Heart right ventricle (tissue), 16 donors: ENCODE results near the gene DPP10. TPM values are rescaled to one million over a fixed set of nuclear protein-coding genes. Genes with fewer than 3 reads are reported as not detected.

Source experiments
- ATAC-seq, 8 donors: fragments of 200-7000 bp; cut with Tn5 transposase; one replicate each; pipeline ENCODE4 v1.9.1; 2020; ENCODE audit warnings: mild to moderate bottlenecking in 8 of 8, moderate library complexity in 8 of 8, moderate number of reproducible peaks in 1 of 8
- DNase-seq, 2 donors: peaks; one replicate each; pipeline ENCODE4 v3.0.0-alpha.2; 2020
- H3K27ac ChIP-seq, 10 donors: fragments of 200-600 bp; sonication (generic) in 2 of 10; one replicate each; pipeline versions ENCODE4 v1.5.0 to v1.8.0; 2020 to 2022; ENCODE audit warnings: mild to moderate bottlenecking in 3 of 10
- H3K27me3 ChIP-seq, 7 donors: fragments of 200-600 bp; one replicate each; pipeline ENCODE4 v1.8.0; 2021 to 2022; ENCODE audit warnings: mild to moderate bottlenecking in 2 of 7
- H3K36me3 ChIP-seq, 9 donors: fragments of 200-600 bp; sonication (generic) in 1 of 9; one replicate each; pipeline versions ENCODE4 v1.5.0 to v1.8.0; 2020 to 2022; ENCODE audit warnings: mild to moderate bottlenecking in 2 of 9
- H3K4me1 ChIP-seq, 9 donors: fragments of 200-600 bp; sonication (generic) in 1 of 9; one replicate each; pipeline versions ENCODE4 v1.5.0 to v1.8.0; 2020 to 2022; ENCODE audit warnings: mild to moderate bottlenecking in 4 of 9
- H3K4me3 ChIP-seq, 10 donors: fragments of 200-600 bp; sonication (generic) in 2 of 10; one replicate each; pipeline versions ENCODE4 v1.5.0 to v1.8.0; 2020 to 2022; ENCODE audit warnings: mild to moderate bottlenecking in 7 of 10, moderate library complexity in 2 of 10
- H3K9me3 ChIP-seq, 11 donors: fragments of 200-600 bp in 10 of 11; sonication (generic) in 2 of 11; one replicate each; pipeline versions ENCODE4 v1.5.0 to v1.8.0; 2013 to 2022; ENCODE audit warnings: mild to moderate bottlenecking in 2 of 11, control low read depth in 1 of 11, moderate library complexity in 1 of 11
- CTCF ChIP-seq, 9 donors: fragments of 200-600 bp; sonication (generic) in 2 of 9; IDR thresholded peaks; one replicate each; pipeline versions ENCODE4 v1.5.0 to v1.8.0; 2021 to 2022; ENCODE audit warnings: antibody characterized with exemption in 9 of 9, mild to moderate bottlenecking in 5 of 9, moderate library complexity in 1 of 9
- WGBS, 2 donors: extraction: QIAGEN DNeasy Blood & Tissue Kit; methylation state at CpG; one replicate each; pipeline ENCODE4 v1.1.7; 2013; ENCODE audit warnings: inconsistent platforms in 1 of 2; 5-methylcytosine and 5-hydroxymethylcytosine counted together
- intact Hi-C, 10 donors: fragments of 100-400 bp; cut with DNase I; formaldehyde crosslinking; loops; one replicate each; pipeline versions ENCODE4 v1.11.1 to v1.14.2; 2022
- polyA plus RNA-seq, 2 donors: library from polyadenylated mRNA; stranded (reverse); fragments of 200-250 nt; gene quantifications; one replicate each; pipeline ENCODE4 v1.2.3, GENCODE V29; 2013
- total RNA-seq, 10 donors: library from RNA; stranded (reverse); fragmentation: NEBNext Ultra II Directional in 3 of 10; extraction: Animal tissue kit (Norgen Biotek cat#: 25700) in 3 of 10; gene quantifications; one replicate each; pipeline versions ENCODE4 v1.2.1 to v1.2.4, GENCODE V29; 2021 to 2023
- donor health status: Arrhythmogenic right ventricular cardiomyopathy.
- donor health status: ischemic (EF 13 %, LVEDD 7.1; RV severe dilation, severe dysfunction).
- donor health status: healthy with polysubstance abuse.
- donor health status: DM: no; HTN: yes; CAD: no.
- donor health status: DM: no; HTN: no; CAD: no.
- donor health status: ischemic (EF 25% LVEDD 6.9; RV normal size, moderate dysfunction).
- donor health status: ischemic (EF 25% LVEDD 5.7; RV mildly dilated, moderate dysfunction).
- donor health status: healthy.
- donor health status: DM: yes; HTN: yes; CAD: no.
- donor health status: Ischemic cardiomyopathy.
- donor health status: ischemic (EF 35%, LVEDD 5.7; RV mildly dilated, moderate dysfunction).
- donor health status: nonischemic (EF 11% LVEDD 7.7; RV severe dilation, severe dysfunction).
- donor health status: DM: yes; HTN: yes; CAD: no.
- donor health status: PGD.
- donor health status: ischemic (EF 29% LVEDD 5.4; RV normal size, mild dysfunction).
- donor health status: nonischemic (EF 23%, LVEDD 6.1; RV moderate dilation, normal function).

The DPP10 gene
- total and polyA plus RNA-seq, 12 donors, result 0.15 to 0.49 (median 0.38) TPM; not detected in 9

GRCh38 chr2:114810092-114810491 lies 367.7 kb downstream of the DPP10 start:
- DNase-seq, result no peak
- TF ChIP-seq CTCF (IDR thresholded peaks at IDR 0.05), result no peak
- Histone ChIP-seq H3K4me3 (no peak overlapping the region), H3K4me1 (no peaks in the 10 kb centered on the region), H3K27ac (no peak overlapping the region), H3K27me3 (no peaks in the 10 kb centered on the region), H3K9me3 (peaks cover 0 to 4% (median 0%) of the 10 kb centered on the region in 11 donors), H3K36me3 (no peaks in the 10 kb centered on the region)
- no peak for ATAC-seq
- 76 to 79% methylated on average over 5 of the region's 5 CpGs for WGBS, 2 donors
- intact Hi-C loops, result no loop called here

GRCh38 chr2:114812261-114812660 lies 369.8 kb downstream of the DPP10 start:
- Histone ChIP-seq H3K36me3 (no peaks in the 10 kb centered on the region), H3K27ac (no peak overlapping the region), H3K9me3 (no peaks in the 10 kb centered on the region), H3K27me3 (no peaks in the 10 kb centered on the region), H3K4me3 (no peak overlapping the region), H3K4me1 (no peaks in the 10 kb centered on the region)
- WGBS, 2 donors, result 76 to 77% methylated on average over 5 of the region's 5 CpGs
- ATAC-seq (no peak), DNase-seq (no peak)
- intact Hi-C loops, result no loop called here
- no peak for TF ChIP-seq CTCF (IDR thresholded peaks at IDR 0.05)

- intact Hi-C loops, result no loop called here
- H3K36me3 ChIP-seq, result no peaks in the 10 kb centered on the region
- no peak overlapping the region for H3K4me3 ChIP-seq
- no peak overlapping the region for H3K27ac ChIP-seq
- DNase-seq (no peak), ATAC-seq (no peak)
- H3K9me3 ChIP-seq, result no peaks in the 10 kb centered on the region
- no peak for TF ChIP-seq CTCF (IDR thresholded peaks at IDR 0.05)
- WGBS, 2 donors, result 72 to 79% methylated on average over 6 of the region's 6 CpGs
- no peaks in the 10 kb centered on the region for H3K4me1 ChIP-seq
- no peaks in the 10 kb centered on the region for H3K27me3 ChIP-seq
These were observed 371.9 kb downstream of the DPP10 start for GRCh38 chr2:114814355-114814754.

- WGBS, 2 donors, result 81 to 89% methylated on average over 3 of the region's 3 CpGs
- DNase-seq, result no peak
- no peaks in the 10 kb centered on the region for H3K9me3 ChIP-seq
- no peaks in the 10 kb centered on the region for H3K27me3 ChIP-seq
- no peak overlapping the region for H3K4me3 ChIP-seq
- no peaks in the 10 kb centered on the region for H3K4me1 ChIP-seq
- no peak for ATAC-seq
- no peak overlapping the region for H3K27ac ChIP-seq
- intact Hi-C loops, result no loop called here
- H3K36me3 ChIP-seq, result no peaks in the 10 kb centered on the region
- no peak for TF ChIP-seq CTCF (IDR thresholded peaks at IDR 0.05)
These were observed 378.6 kb downstream of the DPP10 start for GRCh38 chr2:114821055-114821454.
